DND-41 (cell line): ENCODE data around the gene PRR23E.

ENCODE experiments used
- ATAC-seq: fragments of 200-7000 bp; cut with Tn5 transposase; 3 replicates; pipeline ENCODE4 v1.9.1; 2021; ENCODE audit warnings: low read depth; ENCODE audit not compliant: insufficient read depth
- DNase-seq: peaks from one replicate; pipeline ENCODE4 v3.0.0-alpha.2; 2020
- H2AFZ ChIP-seq: 2 replicates; pipeline ENCODE4 v1.6.0; 2012; ENCODE audit warnings: low read depth, low read length
- H3K27ac ChIP-seq: 2 replicates; pipeline ENCODE4 v1.5.1; 2012; ENCODE audit warnings: low read length, inconsistent platforms
- H3K27me3 ChIP-seq: fragments of 200-600 bp; sonication (generic); 2 replicates; pipeline ENCODE4 v1.6.0; 2012; ENCODE audit warnings: low read length, mild to moderate bottlenecking, inconsistent platforms; ENCODE audit not compliant: insufficient read depth, poor library complexity
- H3K36me3 ChIP-seq: 2 replicates; pipeline ENCODE4 v1.5.1; 2012; ENCODE audit warnings: low read length, inconsistent platforms; ENCODE audit not compliant: insufficient read depth
- H3K4me1 ChIP-seq: 2 replicates; pipeline ENCODE4 v1.5.1; 2012; ENCODE audit warnings: mild to moderate bottlenecking, low read length; ENCODE audit not compliant: insufficient read depth
- H3K4me2 ChIP-seq: 2 replicates; pipeline ENCODE4 v1.6.0; 2012; ENCODE audit warnings: mild to moderate bottlenecking, moderate library complexity, low read length, inconsistent platforms; ENCODE audit not compliant: insufficient read depth
- H3K4me3 ChIP-seq, 2 experiments: fragments of 200-600 bp in 1 of 2; shearing (Covaris generic) in 1 of 2; 2 replicates each; pipeline ENCODE4 v1.5.1; 2012 to 2016; ENCODE audit warnings: inconsistent platforms in 2 of 2, low read length in 2 of 2, mild to moderate bottlenecking in 2 of 2, low read depth in 1 of 2, moderate library complexity in 1 of 2
- H3K79me2 ChIP-seq: 2 replicates; pipeline ENCODE4 v1.6.0; 2012; ENCODE audit warnings: low read length, inconsistent platforms; ENCODE audit not compliant: insufficient read depth
- H3K9ac ChIP-seq: 2 replicates; pipeline ENCODE4 v1.6.0; 2012; ENCODE audit warnings: low read depth, mild to moderate bottlenecking, inconsistent platforms, low read length, moderate library complexity
- H3K9me3 ChIP-seq: 2 replicates; pipeline ENCODE4 v1.5.1; 2012; ENCODE audit warnings: low read length, moderate library complexity, mild to moderate bottlenecking, inconsistent platforms; ENCODE audit not compliant: insufficient read depth, severe bottlenecking
- H4K20me1 ChIP-seq: 2 replicates; pipeline ENCODE4 v1.6.0; 2012; ENCODE audit warnings: low read length; ENCODE audit not compliant: insufficient read depth
- CTCF ChIP-seq: IDR thresholded peaks from 2 replicates; pipeline ENCODE4 v1.5.1; 2012; ENCODE audit warnings: borderline replicate concordance, low read length, moderate library complexity, mild to moderate bottlenecking; ENCODE audit not compliant: poor library complexity, severe bottlenecking; ENCODE audit errors: extremely low read depth
- EZH2 ChIP-seq: IDR thresholded peaks from 3 replicates; pipeline ENCODE4 v1.6.1; 2012; ENCODE audit warnings: borderline replicate concordance, low read depth, mild to moderate bottlenecking, moderate library complexity, low read length, inconsistent platforms; ENCODE audit not compliant: severe bottlenecking

The PRR23E gene

GRCh38 chr3:127185268-127185667, 7.7 kb upstream of the PRR23E start:
- no peaks in the 10 kb centered on the region for H3K27me3 ChIP-seq
- no peaks in the 10 kb centered on the region for H3K79me2 ChIP-seq
- H4K20me1 ChIP-seq, result no peaks in the 10 kb centered on the region
- H3K9me3 ChIP-seq, result no peaks in the 10 kb centered on the region
- H3K4me3 ChIP-seq, result no peak overlapping the region
- TF ChIP-seq CTCF, result no peak
- no peak for TF ChIP-seq EZH2
- DNase-seq (no peak), ATAC-seq (no peak)
- H2AFZ ChIP-seq, result no peak overlapping the region
- no peaks in the 10 kb centered on the region for H3K4me1 ChIP-seq
- H3K27ac ChIP-seq, result no peak overlapping the region
- H3K4me2 ChIP-seq, result no peak overlapping the region
- H3K9ac ChIP-seq, result no peak overlapping the region
- no peaks in the 10 kb centered on the region for H3K36me3 ChIP-seq

GRCh38 chr3:127185962-127186674, 6.8 kb upstream of the PRR23E start:
- no peak overlapping the region for H3K4me2 ChIP-seq
- DNase-seq (no peak), ATAC-seq (no peak)
- no peak for TF ChIP-seq EZH2
- no peak for TF ChIP-seq CTCF
- H3K4me3 ChIP-seq, result no peak overlapping the region
- no peak overlapping the region for H2AFZ ChIP-seq
- no peaks in the 10 kb centered on the region for H3K27me3 ChIP-seq
- no peaks in the 10 kb centered on the region for H3K79me2 ChIP-seq
- H3K27ac ChIP-seq, result no peak overlapping the region
- H3K4me1 ChIP-seq, result no peaks in the 10 kb centered on the region
- H3K9me3 ChIP-seq, result peaks cover 6% of the 10 kb centered on the region
- H4K20me1 ChIP-seq, result no peaks in the 10 kb centered on the region
- no peak overlapping the region for H3K9ac ChIP-seq
- H3K36me3 ChIP-seq, result no peaks in the 10 kb centered on the region

- ATAC-seq (no peak), DNase-seq (no peak)
- H3K9me3 ChIP-seq, result peaks cover 13% of the 10 kb centered on the region
- no peak overlapping the region for H3K4me2 ChIP-seq
- no peaks in the 10 kb centered on the region for H4K20me1 ChIP-seq
- TF ChIP-seq CTCF, result no peak
- no peak for TF ChIP-seq EZH2
- H3K4me1 ChIP-seq, result no peaks in the 10 kb centered on the region
- H3K4me3 ChIP-seq, result no peak overlapping the region
- H3K36me3 ChIP-seq, result no peaks in the 10 kb centered on the region
- H2AFZ ChIP-seq, result no peak overlapping the region
- H3K27ac ChIP-seq, result no peak overlapping the region
- H3K9ac ChIP-seq, result no peak overlapping the region
- H3K27me3 ChIP-seq, result no peaks in the 10 kb centered on the region
- H3K79me2 ChIP-seq, result no peaks in the 10 kb centered on the region
Measured at GRCh38 chr3:127187316-127187715, 5.6 kb upstream of the PRR23E start.

GRCh38 chr3:127193341-127193740, 410 bp downstream of the PRR23E start:
- H3K4me2 ChIP-seq, result no peak overlapping the region
- H3K4me3 ChIP-seq, result no peak overlapping the region
- ATAC-seq (no peak), DNase-seq (no peak)
- TF ChIP-seq EZH2 (no peak), CTCF (no peak)
- no peak overlapping the region for H3K27ac ChIP-seq
- H3K27me3 ChIP-seq, result no peaks in the 10 kb centered on the region
- no peaks in the 10 kb centered on the region for H3K36me3 ChIP-seq
- H3K79me2 ChIP-seq, result no peaks in the 10 kb centered on the region
- no peak overlapping the region for H3K9ac ChIP-seq
- no peaks in the 10 kb centered on the region for H3K4me1 ChIP-seq
- no peaks in the 10 kb centered on the region for H4K20me1 ChIP-seq
- peaks cover 16% of the 10 kb centered on the region for H3K9me3 ChIP-seq
- no peak overlapping the region for H2AFZ ChIP-seq
